HEK293T (cell line): Measurements from ENCODE around the gene TBRG4.
"Not testable (repeated sequence)": the region's sequence is repeated elsewhere in the genome, so short reads cannot be mapped to it uniquely, and the experiment has no call there.

ENCODE experiments used
- CTCF ChIA-PET: fragments of 350-600 bp; formaldehyde crosslinking; extraction: SDS; loops from one replicate; lab custom pipeline; 2021; ENCODE audit warnings: antibody characterized with exemption, inconsistent platforms; lab: Yijun Ruan, JAX
- POLR2A ChIA-PET: fragments of 350-600 bp; formaldehyde crosslinking; extraction: SDS; loops from one replicate; lab custom pipeline; 2020; ENCODE audit warnings: antibody characterized with exemption, inconsistent platforms; lab: Yijun Ruan, JAX
- DNase-seq: peaks from one replicate; pipeline ENCODE4 v3.0.0; 2012; ENCODE audit warnings: mixed read lengths; ENCODE audit errors: extremely low spot score
- ARNT ChIP-seq: fragments of 450-650 bp; IDR thresholded peaks from 2 replicates; pipeline ENCODE4 v1.6.1; 2017; ENCODE audit warnings: mild to moderate bottlenecking
- BHLHE40 ChIP-seq: fragments of 450-650 bp; IDR thresholded peaks from 2 replicates; pipeline ENCODE4 v1.6.1; 2016; ENCODE audit warnings: mild to moderate bottlenecking, moderate library complexity, borderline replicate concordance
- CTBP1 ChIP-seq: fragments of 450-650 bp; IDR thresholded peaks from 2 replicates; pipeline ENCODE4 v1.6.1; 2016; ENCODE audit warnings: borderline replicate concordance
- ELF4 ChIP-seq: fragments of 450-650 bp; IDR thresholded peaks from 2 replicates; pipeline ENCODE4 v1.6.1; 2017; ENCODE audit warnings: antibody characterized with exemption
- FOXA1 ChIP-seq: fragments of 450-650 bp; IDR thresholded peaks from 2 replicates; pipeline ENCODE4 v1.6.1; 2016; ENCODE audit warnings: mild to moderate bottlenecking
- FOXK2 ChIP-seq: fragments of 450-650 bp; IDR thresholded peaks from 2 replicates; pipeline ENCODE4 v1.6.1; 2016; ENCODE audit warnings: mild to moderate bottlenecking
- FOXM1 ChIP-seq: fragments of 450-650 bp; IDR thresholded peaks from 2 replicates; pipeline ENCODE4 v1.6.1; 2017; ENCODE audit warnings: mild to moderate bottlenecking, borderline replicate concordance
- HDGF ChIP-seq: fragments of 450-650 bp; IDR thresholded peaks from 2 replicates; pipeline ENCODE4 v1.6.1; 2017; ENCODE audit warnings: antibody characterized with exemption, borderline replicate concordance
- L3MBTL2 ChIP-seq: fragments of 450-650 bp; conservative IDR thresholded peaks from 2 replicates; pipeline ENCODE4 v1.6.1; 2016; ENCODE audit warnings: mild to moderate bottlenecking
- LEF1 ChIP-seq: fragments of 450-650 bp; IDR thresholded peaks from 2 replicates; pipeline ENCODE4 v1.6.1; 2017; ENCODE audit warnings: mild to moderate bottlenecking, borderline replicate concordance
- NFRKB ChIP-seq: fragments of 450-650 bp; IDR thresholded peaks from 2 replicates; pipeline ENCODE4 v1.6.1; 2016; ENCODE audit warnings: mild to moderate bottlenecking, moderate library complexity
- SP1 ChIP-seq: fragments of 450-650 bp; IDR thresholded peaks from 2 replicates; pipeline ENCODE4 v1.6.1; 2017
- SUZ12 ChIP-seq: fragments of 450-650 bp; IDR thresholded peaks from 2 replicates; pipeline ENCODE4 v1.6.1; 2016; ENCODE audit warnings: mild to moderate bottlenecking
- TARDBP ChIP-seq: fragments of 450-650 bp; IDR thresholded peaks from 2 replicates; pipeline ENCODE4 v1.6.1; 2016
- ZNF384 ChIP-seq: fragments of 450-650 bp; IDR thresholded peaks from 2 replicates; pipeline ENCODE4 v1.6.1; 2016
- TF ChIP-seq, protein P1 (sequence below): fragments of 450-650 bp; IDR thresholded peaks from 2 replicates; pipeline ENCODE4 v1.6.1; 2016

Gene TBRG4

GRCh38 chr7:45157286-45157652, 45.8 kb upstream of the TBRG4 start:
- ChIA-PET POLR2A (no interaction called here), CTCF (interaction anchor here (2.1 kb wide), 1 partner anchor 103 kb away, joined by 6 read pairs; no protein-coding TSS in a partner anchor)
- TF ChIP-seq FOXK2: no peak
- no peak for TF ChIP-seq L3MBTL2
- no peak for TF ChIP-seq LEF1
- TF ChIP-seq BHLHE40: no peak
- TF ChIP-seq SP1: no peak
- no peak for TF ChIP-seq CTBP1
- no peak for TF ChIP-seq ARNT
- no peak for TF ChIP-seq ELF4
- TF ChIP-seq HDGF: no peak
- TF ChIP-seq FOXM1: no peak
- no peak for TF ChIP-seq FOXA1
- no peak for TF ChIP-seq NFRKB
- TF ChIP-seq TARDBP: no peak
- TF ChIP-seq, protein P1, sequence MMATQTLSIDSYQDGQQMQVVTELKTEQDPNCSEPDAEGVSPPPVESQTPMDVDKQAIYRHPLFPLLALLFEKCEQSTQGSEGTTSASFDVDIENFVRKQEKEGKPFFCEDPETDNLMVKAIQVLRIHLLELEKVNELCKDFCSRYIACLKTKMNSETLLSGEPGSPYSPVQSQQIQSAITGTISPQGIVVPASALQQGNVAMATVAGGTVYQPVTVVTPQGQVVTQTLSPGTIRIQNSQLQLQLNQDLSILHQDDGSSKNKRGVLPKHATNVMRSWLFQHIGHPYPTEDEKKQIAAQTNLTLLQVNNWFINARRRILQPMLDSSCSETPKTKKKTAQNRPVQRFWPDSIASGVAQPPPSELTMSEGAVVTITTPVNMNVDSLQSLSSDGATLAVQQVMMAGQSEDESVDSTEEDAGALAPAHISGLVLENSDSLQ: no peak
- TF ChIP-seq SUZ12: no peak
- TF ChIP-seq ZNF384: no peak
- no peak for DNase-seq

- no peak for DNase-seq
- ChIA-PET CTCF (no interaction called here), POLR2A (no interaction called here)
- no peak for TF ChIP-seq HDGF
- no peak for TF ChIP-seq FOXK2
- TF ChIP-seq CTBP1: no peak
- no peak for TF ChIP-seq LEF1
- TF ChIP-seq NFRKB: no peak
- TF ChIP-seq, protein P1: no peak
- TF ChIP-seq BHLHE40: no peak
Observed at GRCh38 chr7:45156516-45157272, 45.2 kb upstream of the TBRG4 start.

DNA sequence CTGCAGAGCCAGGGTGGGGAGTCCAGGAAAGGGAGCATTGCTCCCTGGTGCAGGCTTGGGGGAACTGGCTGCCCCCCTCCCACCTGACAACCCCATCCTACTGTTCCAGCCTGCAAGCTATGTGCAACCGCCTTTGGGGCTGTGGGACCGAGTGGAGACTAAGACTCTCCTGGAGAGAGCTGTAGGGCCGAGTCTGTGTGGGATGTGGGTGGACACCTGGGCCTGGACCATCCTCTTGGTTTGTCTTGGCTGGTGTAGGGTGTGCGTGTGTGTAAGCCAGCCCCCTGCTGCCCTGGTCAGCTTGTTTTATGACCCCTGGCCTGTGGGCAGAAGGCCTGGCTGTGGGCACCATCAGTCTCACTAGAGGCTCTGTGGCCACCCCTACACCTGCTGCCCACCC, 44.4 kb upstream of the TBRG4 start:
- ChIA-PET CTCF (interaction anchor here (0.9 kb wide), 1 partner anchor 61 kb away, joined by 3 read pairs; no protein-coding TSS in a partner anchor), POLR2A (no interaction called here)
- DNase-seq: no peak
- no peak for TF ChIP-seq SP1
- TF ChIP-seq FOXM1: no peak
- no peak for TF ChIP-seq ARNT
- TF ChIP-seq BHLHE40: no peak
- no peak for TF ChIP-seq FOXK2
- TF ChIP-seq CTBP1: no peak
- TF ChIP-seq HDGF: no peak
- no peak for TF ChIP-seq SUZ12
- no peak for TF ChIP-seq FOXA1
- no peak for TF ChIP-seq L3MBTL2
- TF ChIP-seq LEF1: no peak
- no peak for TF ChIP-seq TARDBP
- TF ChIP-seq ELF4: no peak
- TF ChIP-seq NFRKB: no peak
- TF ChIP-seq, protein P1: no peak
- TF ChIP-seq ZNF384: no peak

- DNase-seq: no peak
- TF ChIP-seq FOXK2 (no peak), ARNT (no peak)
- CTCF ChIA-PET: interaction anchor here (0.9 kb wide), 1 partner anchor 62 kb away, joined by 3 read pairs; no protein-coding TSS in a partner anchor
- POLR2A ChIA-PET: no interaction called here
Observed at GRCh38 chr7:45155357-45155900, 43.9 kb upstream of the TBRG4 start.

DNA sequence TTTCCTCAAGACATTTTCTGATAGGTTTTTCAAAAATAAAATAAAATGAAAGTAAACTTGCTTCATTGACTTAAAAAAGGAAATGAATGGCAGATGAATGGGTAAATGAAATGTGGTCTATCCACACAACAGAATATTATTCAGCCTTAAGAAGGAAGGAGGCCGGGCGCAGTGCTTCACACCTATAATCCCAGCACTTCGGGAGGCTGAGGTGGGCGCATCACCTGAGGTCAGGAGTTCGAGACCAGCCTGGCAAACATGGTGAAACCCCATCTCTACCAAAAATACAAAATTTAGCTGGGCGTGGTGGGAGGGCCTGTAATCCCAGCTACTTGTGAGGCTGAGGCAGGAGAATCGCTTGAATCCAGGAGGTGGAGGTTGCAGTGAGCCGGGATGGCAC, 42.4 kb upstream of the TBRG4 start:
- POLR2A ChIA-PET, DNase-seq: not testable (repeated sequence)
- CTCF ChIA-PET: interaction anchor here (0.8 to 2.1 kb wide), 2 partner anchors 105 to 107 kb away, joined by 4 to 10 read pairs; no protein-coding TSS in a partner anchor

DNA sequence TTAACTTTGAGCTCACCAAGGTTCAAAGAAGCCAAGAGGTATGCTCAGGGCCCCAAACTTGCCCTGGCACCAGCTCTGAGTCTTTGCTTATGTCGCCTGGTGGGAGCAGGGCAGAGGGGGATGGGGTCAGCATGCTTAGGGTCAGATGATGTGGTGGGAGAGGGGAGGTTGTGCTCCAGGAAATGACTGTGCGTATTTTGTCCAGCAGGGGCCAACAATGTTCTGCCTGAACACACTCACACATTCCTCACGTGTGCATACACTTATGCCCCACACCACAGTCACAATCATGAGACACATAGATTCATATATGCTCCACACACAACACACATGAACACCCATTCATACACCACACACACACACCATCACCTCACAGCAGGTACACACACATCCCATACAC, 41.7 kb upstream of the TBRG4 start:
- CTCF ChIA-PET: interaction anchor here (1.7 to 2.1 kb wide), 2 partner anchors 106 to 108 kb away, joined by 6 to 10 read pairs; no protein-coding TSS in a partner anchor
- POLR2A ChIA-PET: no interaction called here
- TF ChIP-seq FOXM1: no peak
- TF ChIP-seq ARNT: no peak
- TF ChIP-seq FOXK2: no peak
- TF ChIP-seq, protein P1: no peak
- TF ChIP-seq ZNF384: no peak
- no peak for TF ChIP-seq BHLHE40
- TF ChIP-seq SP1: no peak
- TF ChIP-seq ELF4: no peak
- TF ChIP-seq L3MBTL2: no peak
- no peak for TF ChIP-seq HDGF
- no peak for TF ChIP-seq LEF1
- no peak for TF ChIP-seq SUZ12
- no peak for TF ChIP-seq NFRKB
- no peak for TF ChIP-seq FOXA1
- no peak for TF ChIP-seq TARDBP
- no peak for TF ChIP-seq CTBP1

More for the DNA sequence above, 41.7 kb upstream of the TBRG4 start:
- DNase-seq: no peak
